Nephron progenitor cell (in vitro differentiated cells): ENCODE results near the gene ARFGAP2.
"Not testable (repeated sequence)": the region's sequence is repeated elsewhere in the genome, so short reads cannot be mapped to it uniquely, and the experiment has no call there.

Experiments used
- DNase-seq: peaks from one replicate; pipeline ENCODE4 v3.0.0; 2021
- H3K27ac Mint-ChIP-seq: 2 replicates; pipeline ENCODE4 v1.8.0; 2021; ENCODE audit warnings: mild to moderate bottlenecking, moderate library complexity, mixed read lengths
- H3K27me3 Mint-ChIP-seq: 2 replicates; pipeline ENCODE4 v1.8.0; 2021; ENCODE audit warnings: mild to moderate bottlenecking, low read depth, mixed read lengths; ENCODE audit not compliant: poor library complexity
- H3K36me3 Mint-ChIP-seq: 2 replicates; pipeline ENCODE4 v1.8.0; 2021; ENCODE audit warnings: low read depth, mixed read lengths
- H3K4me1 Mint-ChIP-seq: 2 replicates; pipeline ENCODE4 v1.8.0; 2021; ENCODE audit warnings: mixed read lengths
- H3K4me3 Mint-ChIP-seq: 2 replicates; pipeline ENCODE4 v1.8.0; 2021; ENCODE audit warnings: mild to moderate bottlenecking, moderate library complexity, mixed read lengths
- H3K9me3 Mint-ChIP-seq: 2 replicates; pipeline ENCODE4 v1.8.0; 2021; ENCODE audit warnings: mild to moderate bottlenecking, moderate library complexity, mixed read lengths
- CTCF ChIP-seq: fragments of 200-600 bp; sonication (generic); IDR thresholded peaks from 2 replicates; pipeline ENCODE4 v1.5.0; 2021; ENCODE audit warnings: antibody characterized with exemption

The ARFGAP2 gene

GRCh38 chr11:47123094-47123493 is 53.6 kb downstream of the ARFGAP2 start:
- no peak for TF ChIP-seq CTCF
- no peak overlapping the region for H3K4me3 Mint-ChIP-seq
- H3K27me3 Mint-ChIP-seq, result no peaks in the 10 kb centered on the region
- DNase-seq, result no peak
- peaks cover 40% of the 10 kb centered on the region for H3K4me1 Mint-ChIP-seq
- H3K27ac Mint-ChIP-seq, result no peak overlapping the region
- H3K36me3 Mint-ChIP-seq, result peaks cover 10% of the 10 kb centered on the region
- H3K9me3 Mint-ChIP-seq, result peaks cover 9% of the 10 kb centered on the region

DNA sequence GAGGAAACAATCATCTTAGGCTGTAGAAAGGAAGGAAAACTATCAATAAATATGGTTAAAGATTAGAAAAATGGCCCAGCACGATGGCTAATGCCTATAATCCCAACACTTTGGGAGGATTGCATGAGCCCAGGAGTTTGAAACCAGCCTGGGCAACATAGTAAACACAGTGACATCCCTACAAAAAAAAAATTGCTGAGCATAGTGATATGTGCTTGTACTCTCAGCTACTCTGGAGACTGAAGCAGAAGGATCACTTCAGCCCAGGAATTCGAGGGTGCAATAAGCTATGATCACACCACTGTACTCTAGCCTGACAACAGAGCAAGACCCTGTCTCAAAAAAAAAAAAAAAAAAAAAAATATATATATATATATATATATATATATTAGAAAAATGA is 54.9 kb downstream of the ARFGAP2 start:
- peak overlapping the region; percentile 9 for H3K27ac Mint-ChIP-seq
- DNase-seq, result no peak
- H3K27me3 Mint-ChIP-seq, result no peaks in the 10 kb centered on the region
- H3K9me3 Mint-ChIP-seq, result peaks cover 22% of the 10 kb centered on the region
- no peak for TF ChIP-seq CTCF
- peaks cover 40% of the 10 kb centered on the region for H3K4me1 Mint-ChIP-seq
- no peak overlapping the region for H3K4me3 Mint-ChIP-seq
- H3K36me3 Mint-ChIP-seq, result peaks cover 22% of the 10 kb centered on the region

DNA sequence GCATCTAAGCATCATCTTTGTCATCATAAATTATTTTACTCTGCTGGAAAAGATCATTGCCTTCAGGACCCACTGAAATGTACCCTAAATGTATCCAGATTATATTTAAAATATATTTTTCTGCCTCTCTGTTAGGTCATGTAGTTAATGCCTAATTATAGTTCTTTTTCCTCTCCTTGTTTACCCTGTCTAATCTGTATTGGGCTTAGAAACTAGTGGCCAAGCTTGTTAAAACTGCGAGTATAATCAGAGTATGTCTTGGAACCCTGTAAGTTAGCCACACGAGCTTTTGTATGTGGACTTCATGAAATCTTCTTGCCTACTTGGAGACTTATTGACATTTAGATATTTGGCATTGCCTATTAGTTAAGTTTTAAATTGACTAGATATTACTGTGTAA is 55.6 kb downstream of the ARFGAP2 start:
- peaks cover 39% of the 10 kb centered on the region for H3K4me1 Mint-ChIP-seq
- H3K27ac Mint-ChIP-seq, result no peak overlapping the region
- peaks cover 23% of the 10 kb centered on the region for H3K9me3 Mint-ChIP-seq
- no peak overlapping the region for H3K4me3 Mint-ChIP-seq
- H3K36me3 Mint-ChIP-seq, result peaks cover 25% of the 10 kb centered on the region
- no peak for DNase-seq
- no peaks in the 10 kb centered on the region for H3K27me3 Mint-ChIP-seq
- TF ChIP-seq CTCF, result no peak

- Mint-ChIP-seq H3K4me1 (peaks cover 28% of the 10 kb centered on the region), H3K9me3 (peaks cover 43% of the 10 kb centered on the region), H3K36me3 (peaks cover 41% of the 10 kb centered on the region)
- not testable (repeated sequence) for H3K27me3 Mint-ChIP-seq, H3K27ac Mint-ChIP-seq, H3K4me3 Mint-ChIP-seq
- DNase-seq, result peak; percentile 29
These were observed 57.6 kb downstream of the ARFGAP2 start for GRCh38 chr11:47118958-47119688.
